GM18858 (cell line): ENCODE data around the gene INS.
"Not testable (repeated sequence)": the region's sequence is repeated elsewhere in the genome, so short reads cannot be mapped to it uniquely, and the experiment has no call there.

ENCODE experiments used
- ATAC-seq: cut with Tn5 transposase; IDR thresholded peaks from one replicate; pipeline ENCODE4 v1.9.1; 2021; ENCODE audit not compliant: unreplicated experiment

INS gene

GRCh38 chr11:2134022-2135010, 26.7 kb downstream of the INS start:
- ATAC-seq = no peak

- no peak for ATAC-seq
Measured at GRCh38 chr11:2133241-2134021, 27.6 kb downstream of the INS start.

- no peak for ATAC-seq
Measured at GRCh38 chr11:2132874-2133240, 28.2 kb downstream of the INS start.

GRCh38 chr11:2132246-2132645, 28.8 kb downstream of the INS start:
- no peak for ATAC-seq

- ATAC-seq = no peak
Measured at GRCh38 chr11:2131371-2132236, 29.4 kb downstream of the INS start.

GRCh38 chr11:2130881-2131352, 30.1 kb downstream of the INS start:
- no peak for ATAC-seq

GRCh38 chr11:2129699-2130366, 31.2 kb downstream of the INS start:
- no peak for ATAC-seq

GRCh38 chr11:2129308-2129698, 31.7 kb downstream of the INS start:
- no peak for ATAC-seq

- ATAC-seq = no peak
Measured at GRCh38 chr11:2128511-2129307, 32.3 kb downstream of the INS start.

GRCh38 chr11:2128130-2128510, 32.9 kb downstream of the INS start:
- no peak for ATAC-seq

GRCh38 chr11:2127482-2128129, 33.4 kb downstream of the INS start:
- no peak for ATAC-seq

GRCh38 chr11:2126520-2127085, 34.4 kb downstream of the INS start:
- no peak for ATAC-seq

GRCh38 chr11:2124736-2125484, 36.1 kb downstream of the INS start:
- ATAC-seq = not testable (repeated sequence)

- no peak for ATAC-seq
Measured at GRCh38 chr11:2123628-2123960, 37.4 kb downstream of the INS start.

- ATAC-seq = no peak
Measured at GRCh38 chr11:2122907-2123627, 37.9 kb downstream of the INS start.

- no peak for ATAC-seq
Measured at GRCh38 chr11:2122222-2122906, 38.6 kb downstream of the INS start.
